ENCODE results near the gene TMCO5A. TPM values are rescaled to one million over a fixed set of nuclear protein-coding genes. Genes with fewer than 3 reads are reported as not detected.

Gene TMCO5A
- polyA plus RNA-seq, 2 donors, result not detected

GRCh38 chr15:37995461-37996347 is 61.3 kb downstream of the TMCO5A start:
- no peaks in the 10 kb centered on the region for H3K27me3 ChIP-seq (ENCODE audit: control insufficient read depth in 1 of 2, insufficient read depth in 2 of 2, low read length in 2 of 2)
- H3K9me3 ChIP-seq (ENCODE audit: control insufficient read depth in 2 of 2, insufficient read depth in 1 of 2, low read depth in 1 of 2, low read length in 1 of 2), result no peaks in the 10 kb centered on the region
- H3K36me3 ChIP-seq (ENCODE audit: control insufficient read depth in 2 of 2, insufficient read depth in 2 of 2, low read length in 1 of 2), result no peaks in the 10 kb centered on the region
- H3K4me1 ChIP-seq (ENCODE audit: control insufficient read depth in 2 of 2, insufficient read depth in 2 of 2, low read length in 1 of 2), result no peaks in the 10 kb centered on the region
- no peak overlapping the region for H3K27ac ChIP-seq (ENCODE audit: low read depth in 2 of 2, low read length in 1 of 2)
- H3K4me3 ChIP-seq (ENCODE audit: low read depth in 1 of 2, low read length in 2 of 2), result no peak overlapping the region
- WGBS, 2 donors, result 10 to 17% methylated on average over 8 of the region's 8 CpGs

All from esophagus (tissue), 2 donors.